ENCODE measurements around the gene EFEMP2.

The EFEMP2 gene

GRCh38 chr11:65911682-65912568 lies 39.3 kb upstream of the EFEMP2 start:
- Mint-ChIP-seq H3K9me3 (no peaks in the 10 kb centered on the region), H3K36me3 (ENCODE audit: low read depth) (no peaks in the 10 kb centered on the region), H3K4me3 (no peak overlapping the region), H3K4me1 (peaks cover 37% of the 10 kb centered on the region), H3K27ac (peak overlapping the region; percentile 54), H3K27me3 (no peaks in the 10 kb centered on the region)
- DNase-seq: no peak
- no peak for ATAC-seq

DNA sequence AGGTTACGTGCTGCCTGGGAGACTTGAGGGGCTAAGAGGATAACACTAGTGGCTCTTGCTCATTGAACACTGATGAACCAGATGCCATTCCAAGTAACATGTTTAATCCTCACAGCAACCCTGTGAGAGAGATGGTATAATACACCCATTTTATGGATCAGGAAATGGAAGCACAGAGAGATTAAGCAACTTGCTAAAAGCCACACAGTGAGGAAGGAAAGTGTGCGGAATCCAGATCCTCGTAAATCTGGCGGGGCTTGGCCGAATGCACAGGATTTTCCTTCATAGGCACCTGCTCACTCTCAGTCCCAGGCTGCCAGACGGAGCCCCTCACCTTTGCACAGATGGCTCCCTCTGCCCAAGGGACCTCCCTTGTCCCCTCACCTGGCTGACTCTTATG lies 35.3 kb upstream of the EFEMP2 start:
- Mint-ChIP-seq H3K9me3 (no peaks in the 10 kb centered on the region), H3K4me3 (no peak overlapping the region), H3K36me3 (ENCODE audit: low read depth) (no peaks in the 10 kb centered on the region), H3K27ac (no peak overlapping the region), H3K27me3 (peaks cover 6% of the 10 kb centered on the region), H3K4me1 (peaks cover 12% of the 10 kb centered on the region)
- ATAC-seq (no peak), DNase-seq (no peak)

DNA sequence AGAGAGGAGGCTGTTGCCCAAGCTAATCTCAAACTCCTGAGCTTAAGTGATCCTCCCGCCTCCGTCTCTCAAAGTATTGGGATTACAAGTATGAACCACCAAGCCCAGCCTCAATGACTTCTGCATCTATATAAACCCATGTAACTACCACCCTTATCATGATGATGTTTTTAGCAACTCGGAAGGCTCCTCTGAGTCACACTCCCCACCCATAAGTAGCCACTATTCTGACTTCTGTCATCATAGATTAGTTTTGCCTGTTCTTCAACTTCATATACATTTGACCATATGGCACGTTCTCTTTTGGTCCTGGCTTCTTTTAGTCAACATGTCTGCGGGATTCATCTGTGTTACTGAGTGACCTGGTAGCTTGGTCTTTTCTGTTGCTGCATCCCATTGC lies 34.0 kb upstream of the EFEMP2 start:
- H3K36me3 Mint-ChIP-seq (ENCODE audit: low read depth): no peaks in the 10 kb centered on the region
- H3K4me1 Mint-ChIP-seq: peaks cover 14% of the 10 kb centered on the region
- no peaks in the 10 kb centered on the region for H3K9me3 Mint-ChIP-seq
- H3K4me3 Mint-ChIP-seq: no peak overlapping the region
- H3K27ac Mint-ChIP-seq: no peak overlapping the region
- DNase-seq: no peak
- peaks cover 6% of the 10 kb centered on the region for H3K27me3 Mint-ChIP-seq
- ATAC-seq: peak; percentile 39

DNA sequence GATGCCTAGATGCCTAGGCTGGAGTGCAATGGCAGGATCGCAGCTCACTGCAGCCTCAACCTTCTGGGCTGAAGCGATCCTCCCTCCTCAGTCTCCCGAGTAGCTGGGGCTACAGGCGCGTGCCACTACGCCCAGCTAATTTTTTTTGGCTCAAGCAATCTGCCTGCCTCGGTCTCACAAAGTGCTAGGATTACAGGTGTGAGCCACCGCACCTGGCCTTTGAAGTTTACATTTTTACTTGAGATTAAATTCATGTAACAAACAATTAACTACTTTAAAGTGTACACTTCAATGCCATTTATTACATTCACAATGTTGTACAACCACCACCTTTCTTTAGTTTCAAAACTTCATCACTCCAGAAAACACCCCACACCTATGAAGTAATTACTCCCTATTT lies 31.1 kb upstream of the EFEMP2 start:
- no peaks in the 10 kb centered on the region for H3K9me3 Mint-ChIP-seq
- peaks cover 14% of the 10 kb centered on the region for H3K4me1 Mint-ChIP-seq
- H3K4me3 Mint-ChIP-seq: no peak overlapping the region
- ATAC-seq: no peak
- H3K27ac Mint-ChIP-seq: no peak overlapping the region
- peaks cover 8% of the 10 kb centered on the region for H3K27me3 Mint-ChIP-seq
- H3K36me3 Mint-ChIP-seq (ENCODE audit: low read depth): peaks cover 3% of the 10 kb centered on the region
- no peak for DNase-seq

- no peak for ATAC-seq
- Mint-ChIP-seq H3K4me1 (peaks cover 20% of the 10 kb centered on the region), H3K4me3 (no peak overlapping the region), H3K27ac (no peak overlapping the region), H3K36me3 (ENCODE audit: low read depth) (peaks cover 7% of the 10 kb centered on the region), H3K27me3 (peaks cover 8% of the 10 kb centered on the region), H3K9me3 (no peaks in the 10 kb centered on the region)
- DNase-seq: no peak
Measured at GRCh38 chr11:65903068-65903481, 30.5 kb upstream of the EFEMP2 start.

DNA sequence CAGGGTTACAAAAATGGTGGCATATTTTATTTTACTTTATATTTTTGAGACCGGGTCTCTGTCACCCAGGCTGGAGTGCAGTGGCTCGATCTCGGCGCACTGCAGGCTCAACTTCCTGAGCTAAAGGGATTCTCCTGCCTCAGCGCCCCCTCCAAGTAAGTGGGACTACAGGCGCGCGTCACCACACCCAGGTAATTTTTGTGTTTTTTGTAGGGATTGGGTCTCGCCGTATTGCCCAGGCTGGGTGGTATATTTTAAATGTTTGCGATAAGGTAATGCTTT lies 28.2 kb upstream of the EFEMP2 start:
- ATAC-seq (no peak), DNase-seq (no peak)
- Mint-ChIP-seq H3K4me1 (peaks cover 39% of the 10 kb centered on the region), H3K36me3 (ENCODE audit: low read depth) (peaks cover 23% of the 10 kb centered on the region), H3K27me3 (peaks cover 6% of the 10 kb centered on the region), H3K9me3 (no peaks in the 10 kb centered on the region), H3K27ac (peak overlapping the region; percentile 73), H3K4me3 (peak overlapping the region; percentile 51)

DNA sequence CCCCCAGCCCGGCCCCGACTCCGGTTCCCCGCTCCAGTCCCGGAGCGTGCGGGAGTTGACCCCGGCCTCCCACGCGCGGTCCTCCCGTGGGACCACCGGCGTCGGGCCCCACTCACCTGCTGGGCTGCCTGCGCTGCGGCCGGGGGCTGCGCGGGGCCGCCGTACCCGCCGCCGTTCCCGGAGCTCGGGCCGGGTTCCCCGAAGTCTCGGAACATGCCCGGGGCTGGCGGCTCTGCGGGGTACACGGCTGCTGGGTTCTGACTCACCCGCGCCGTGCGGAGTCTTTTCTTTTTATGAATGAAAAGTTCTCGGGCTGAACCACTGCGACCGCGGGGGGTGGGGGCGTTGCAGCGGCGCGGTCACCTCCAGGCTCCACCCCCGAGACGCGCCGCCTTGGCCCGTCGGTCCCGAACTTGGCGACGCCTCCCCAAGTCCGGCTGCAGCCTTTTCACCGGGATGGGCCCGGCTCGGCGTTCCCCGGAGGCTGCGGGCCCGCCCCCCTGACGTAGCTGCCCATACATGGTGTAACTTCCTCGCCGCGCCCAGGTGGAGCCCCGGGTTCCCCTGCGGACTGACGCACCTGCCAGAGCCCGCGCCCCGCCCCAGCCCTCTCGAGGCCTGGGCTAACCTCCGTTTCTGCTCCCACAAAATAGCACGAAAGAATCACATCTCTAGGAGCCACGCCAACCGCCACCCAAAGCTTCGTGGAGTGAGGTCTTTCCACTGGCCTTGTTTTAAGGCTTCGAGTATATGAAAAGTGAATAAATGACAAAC lies 27.7 kb upstream of the EFEMP2 start, which contains the start of gene FOSL1:
Gene FOSL1, minus strand, starts transcription at position 264 of the 774 bp plus-strand sequence. Its CDS starts 49 bp downstream, at position 215.
- ATAC-seq (peak; percentile 90), DNase-seq (peak; percentile 95)
- H3K27me3 Mint-ChIP-seq: peaks cover 6% of the 10 kb centered on the region
- peak within 1 kb of the TSS; percentile 88 for H3K4me3 Mint-ChIP-seq
- H3K36me3 Mint-ChIP-seq (ENCODE audit: low read depth): peaks cover 29% of the 10 kb centered on the region
- H3K4me1 Mint-ChIP-seq: peaks cover 44% of the 10 kb centered on the region
- peak within 1 kb of the TSS; percentile 82 for H3K27ac Mint-ChIP-seq
- no peaks in the 10 kb centered on the region for H3K9me3 Mint-ChIP-seq

- H3K9me3 Mint-ChIP-seq: no peaks in the 10 kb centered on the region
- peaks cover 31% of the 10 kb centered on the region for H3K36me3 Mint-ChIP-seq (ENCODE audit: low read depth)
- peak overlapping the region; percentile 88 for H3K4me3 Mint-ChIP-seq
- peak overlapping the region; percentile 82 for H3K27ac Mint-ChIP-seq
- H3K4me1 Mint-ChIP-seq: peaks cover 49% of the 10 kb centered on the region
- ATAC-seq: peak; percentile 48
- H3K27me3 Mint-ChIP-seq: peaks cover 6% of the 10 kb centered on the region
- DNase-seq: peak; percentile 85
Measured at GRCh38 chr11:65899356-65900124, 26.9 kb upstream of the EFEMP2 start.

DNA sequence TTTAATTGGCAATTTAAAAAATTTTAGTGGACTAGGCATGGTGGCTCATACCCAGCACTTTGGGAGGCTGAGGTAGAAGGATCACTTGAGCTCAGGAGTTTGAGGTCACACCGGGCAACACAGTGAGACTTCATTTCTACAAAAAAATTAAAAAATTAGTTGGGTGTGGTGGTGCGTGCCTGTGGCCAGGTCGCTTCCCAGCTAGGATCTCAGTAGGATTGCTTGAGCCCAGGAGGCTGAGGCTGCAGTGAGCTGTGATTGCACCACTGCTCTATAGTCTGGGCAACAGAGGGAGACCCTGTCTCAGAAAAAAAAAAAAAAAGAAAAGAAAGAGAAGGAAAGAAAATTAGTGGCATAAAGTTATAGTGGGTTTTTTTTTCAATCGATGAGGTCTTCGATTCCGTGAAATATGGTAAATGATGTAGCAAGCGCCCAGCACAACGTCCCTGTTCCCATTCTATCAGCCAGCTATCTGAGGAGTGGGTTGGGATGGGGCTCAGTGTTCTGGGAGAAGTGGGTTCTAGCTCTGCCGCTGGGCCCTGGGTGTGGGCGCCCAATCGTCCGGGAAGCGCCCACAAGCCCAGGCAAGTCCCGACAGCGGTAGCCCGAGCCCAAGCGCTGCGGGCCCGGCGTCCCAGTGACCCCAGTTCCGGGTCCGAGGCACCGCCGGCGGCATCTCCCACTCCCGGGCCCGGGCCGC lies 26.2 kb upstream of the EFEMP2 start:
- H3K36me3 Mint-ChIP-seq (ENCODE audit: low read depth): peaks cover 35% of the 10 kb centered on the region
- ATAC-seq (no peak), DNase-seq (no peak)
- peaks cover 3% of the 10 kb centered on the region for H3K27me3 Mint-ChIP-seq
- peak overlapping the region; percentile 75 for H3K27ac Mint-ChIP-seq
- peaks cover 55% of the 10 kb centered on the region for H3K4me1 Mint-ChIP-seq
- no peaks in the 10 kb centered on the region for H3K9me3 Mint-ChIP-seq
- peak overlapping the region; percentile 88 for H3K4me3 Mint-ChIP-seq

GRCh38 chr11:65897020-65897471 lies 24.4 kb upstream of the EFEMP2 start:
- peaks cover 68% of the 10 kb centered on the region for H3K4me1 Mint-ChIP-seq
- H3K27ac Mint-ChIP-seq: peak overlapping the region; percentile 73
- peaks cover 45% of the 10 kb centered on the region for H3K36me3 Mint-ChIP-seq (ENCODE audit: low read depth)
- no peaks in the 10 kb centered on the region for H3K9me3 Mint-ChIP-seq
- H3K4me3 Mint-ChIP-seq: peak overlapping the region; percentile 68
- ATAC-seq (no peak), DNase-seq (no peak)
- peaks cover 2% of the 10 kb centered on the region for H3K27me3 Mint-ChIP-seq

- H3K4me3 Mint-ChIP-seq: peak overlapping the region; percentile 68
- ATAC-seq: no peak
- H3K4me1 Mint-ChIP-seq: peaks cover 67% of the 10 kb centered on the region
- DNase-seq: peak; percentile 3
- peaks cover 2% of the 10 kb centered on the region for H3K27me3 Mint-ChIP-seq
- peaks cover 47% of the 10 kb centered on the region for H3K36me3 Mint-ChIP-seq (ENCODE audit: low read depth)
- peak overlapping the region; percentile 76 for H3K27ac Mint-ChIP-seq
- no peaks in the 10 kb centered on the region for H3K9me3 Mint-ChIP-seq
Measured at GRCh38 chr11:65896034-65896999, 23.7 kb upstream of the EFEMP2 start.

GRCh38 chr11:65895482-65895981 lies 22.9 kb upstream of the EFEMP2 start:
- Mint-ChIP-seq H3K4me3 (peak overlapping the region; percentile 41), H3K27ac (peak overlapping the region; percentile 76), H3K36me3 (ENCODE audit: low read depth) (peaks cover 47% of the 10 kb centered on the region), H3K9me3 (no peaks in the 10 kb centered on the region), H3K4me1 (peaks cover 65% of the 10 kb centered on the region), H3K27me3 (peaks cover under 1% of the 10 kb centered on the region)
- peak; percentile 2 for DNase-seq
- no peak for ATAC-seq

All from activated naive CD8-positive, alpha-beta T cell treated with anti-CD3 and anti-CD28 coated beads, Interleukin-2, amount 50 U/mL, for 24 hours (primary cell).